Esophagus muscularis mucosa (tissue), 2 donors: ENCODE measurements around the gene CASP3.

Experiments
- POLR2A ChIP-seq: fragments of 450-650 bp; IDR thresholded peaks from one replicate; pipeline ENCODE4 v1.6.1; 2017; ENCODE audit warnings: antibody characterized with exemption, moderate library complexity, mild to moderate bottlenecking, low read depth
- POLR2AphosphoS5 ChIP-seq, 2 donors: sonication (generic); formaldehyde crosslinking; IDR thresholded peaks; one replicate each; pipeline ENCODE4 v1.6.1; 2017; ENCODE audit warnings: antibody characterized with exemption in 2 of 2

DNA sequence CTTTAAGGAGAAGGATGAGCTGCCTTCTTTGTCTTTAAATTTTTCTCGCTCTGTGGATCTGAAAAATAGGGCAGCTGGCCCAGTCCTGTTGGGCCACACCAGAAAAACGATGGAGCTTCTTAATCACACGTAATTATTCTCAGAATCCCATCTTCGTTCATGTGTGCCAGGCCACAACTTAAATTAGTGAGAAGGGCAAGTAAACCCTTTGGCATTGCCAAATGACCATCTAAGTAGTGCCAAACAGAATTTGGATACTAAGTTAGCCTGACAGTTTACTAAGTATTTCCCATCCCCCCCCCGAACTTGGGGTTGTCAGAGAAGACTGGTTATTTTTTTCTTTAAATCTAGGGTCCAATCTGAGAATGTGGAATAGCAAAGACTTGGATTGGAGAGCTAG, 62.0 kb downstream of the CASP3 start:
- TF ChIP-seq POLR2AphosphoS5 (IDR thresholded peaks at IDR 0.05) (no peak), POLR2A (no peak)
